Erythroblast (primary cell): ENCODE measurements around the gene ADAM11.

Experiments used
- GATA1 ChIP-seq: IDR thresholded peaks from 2 replicates; pipeline ENCODE4 v1.6.1; 2011; ENCODE audit warnings: low read depth, mild to moderate bottlenecking, control low read depth, low read length, moderate library complexity
- POLR2A ChIP-seq: IDR thresholded peaks from 2 replicates; pipeline ENCODE4 v1.6.1; 2011; ENCODE audit warnings: mild to moderate bottlenecking, low read length

DNA sequence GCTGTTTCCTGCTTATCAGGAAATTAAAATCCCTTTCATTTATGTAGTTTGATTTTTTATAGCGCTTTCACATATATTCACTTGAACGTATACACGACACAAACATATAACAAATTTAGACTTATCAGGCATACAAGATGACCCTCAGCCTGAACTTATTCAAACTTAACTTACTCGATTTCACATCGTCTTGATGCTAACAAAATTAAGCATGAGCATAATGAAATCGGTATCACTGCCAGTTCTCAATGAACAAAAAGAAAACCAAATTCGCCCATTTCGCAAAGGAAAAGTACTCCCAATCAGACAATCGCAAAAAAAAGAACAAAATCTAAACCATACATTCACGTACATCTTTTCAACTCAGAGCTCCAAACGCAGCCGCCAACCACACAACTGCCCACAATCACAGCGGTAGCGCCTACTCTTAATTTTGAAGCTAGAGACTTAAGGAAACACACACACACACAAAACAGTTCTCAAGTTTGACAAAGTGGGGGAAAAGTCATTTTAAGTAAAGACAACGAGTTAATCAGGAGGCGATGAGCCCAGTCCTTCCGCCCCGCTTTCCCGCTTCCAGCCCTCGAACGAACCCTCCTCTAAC is 70.2 kb downstream of the ADAM11 start:
- TF ChIP-seq POLR2A (no peak), GATA1 (no peak)
